Pons (tissue), 1 donor: Measurements from ENCODE around the gene GP5.

Experiments
- DNase-seq: peaks from one replicate; pipeline ENCODE4 v3.0.0-alpha.2; 2016; ENCODE audit warnings: low spot score

Gene GP5

DNA sequence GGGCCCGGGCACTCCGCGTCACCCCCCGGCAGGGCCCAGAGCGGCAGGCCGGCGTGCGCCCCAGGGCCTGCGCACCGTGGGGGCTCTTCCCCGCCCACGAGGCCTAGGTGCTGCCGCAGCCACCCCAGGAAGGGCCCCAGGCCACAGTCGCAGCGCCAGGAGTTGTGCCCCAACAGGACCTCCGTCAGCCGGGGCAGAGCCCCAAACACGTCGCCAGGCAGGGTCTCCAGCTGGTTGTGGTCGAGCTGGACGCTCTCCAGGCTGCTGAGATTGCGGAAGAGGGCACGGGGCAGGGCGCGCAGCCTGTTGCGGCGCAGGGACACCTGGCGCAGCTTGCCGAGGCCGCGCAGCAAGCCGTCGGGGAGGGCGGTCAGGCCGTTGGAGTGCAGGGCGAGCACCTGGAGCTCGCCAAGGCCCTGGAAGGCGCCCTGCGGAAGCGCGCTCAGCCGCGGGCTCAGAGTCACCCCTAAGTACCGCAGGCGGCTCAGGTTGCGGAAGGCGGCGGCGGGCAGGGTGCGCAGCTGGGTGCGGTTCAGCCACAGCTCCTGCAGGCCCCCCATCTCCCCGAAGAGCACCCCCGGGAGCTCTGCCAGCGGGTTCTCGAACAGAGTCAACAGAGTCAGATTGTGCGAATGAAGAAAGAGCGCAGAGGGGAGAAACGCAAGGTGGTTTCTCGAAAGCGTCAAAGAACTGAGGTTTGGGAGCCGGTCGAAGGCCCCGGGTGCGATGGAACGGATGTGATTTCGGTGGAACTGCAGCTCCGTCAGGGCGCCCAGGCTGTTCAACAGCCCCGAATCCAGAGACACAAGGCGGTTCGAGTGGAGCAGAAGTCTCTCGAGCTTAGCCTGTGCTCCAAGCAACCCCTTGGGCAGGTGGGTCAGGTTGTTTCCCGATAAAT, 2.0 kb downstream of the GP5 start:
- DNase-seq = no peak

DNA sequence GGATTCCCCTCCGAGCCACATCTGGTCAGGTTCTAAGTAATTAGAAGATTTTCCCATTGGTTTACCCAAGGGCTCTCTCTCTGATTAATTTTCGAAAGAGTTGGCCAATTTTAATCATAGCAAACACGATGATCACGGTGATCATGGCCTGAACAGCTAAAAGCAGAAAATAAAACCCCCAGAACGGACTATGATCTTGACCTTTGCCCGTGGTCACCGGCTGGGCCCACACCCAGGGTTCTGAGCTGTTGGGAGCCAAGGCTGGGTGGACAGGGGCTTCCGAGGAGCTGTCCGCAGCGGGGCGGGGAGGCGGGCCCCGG, 2.6 kb downstream of the GP5 start:
- DNase-seq = no peak

DNA sequence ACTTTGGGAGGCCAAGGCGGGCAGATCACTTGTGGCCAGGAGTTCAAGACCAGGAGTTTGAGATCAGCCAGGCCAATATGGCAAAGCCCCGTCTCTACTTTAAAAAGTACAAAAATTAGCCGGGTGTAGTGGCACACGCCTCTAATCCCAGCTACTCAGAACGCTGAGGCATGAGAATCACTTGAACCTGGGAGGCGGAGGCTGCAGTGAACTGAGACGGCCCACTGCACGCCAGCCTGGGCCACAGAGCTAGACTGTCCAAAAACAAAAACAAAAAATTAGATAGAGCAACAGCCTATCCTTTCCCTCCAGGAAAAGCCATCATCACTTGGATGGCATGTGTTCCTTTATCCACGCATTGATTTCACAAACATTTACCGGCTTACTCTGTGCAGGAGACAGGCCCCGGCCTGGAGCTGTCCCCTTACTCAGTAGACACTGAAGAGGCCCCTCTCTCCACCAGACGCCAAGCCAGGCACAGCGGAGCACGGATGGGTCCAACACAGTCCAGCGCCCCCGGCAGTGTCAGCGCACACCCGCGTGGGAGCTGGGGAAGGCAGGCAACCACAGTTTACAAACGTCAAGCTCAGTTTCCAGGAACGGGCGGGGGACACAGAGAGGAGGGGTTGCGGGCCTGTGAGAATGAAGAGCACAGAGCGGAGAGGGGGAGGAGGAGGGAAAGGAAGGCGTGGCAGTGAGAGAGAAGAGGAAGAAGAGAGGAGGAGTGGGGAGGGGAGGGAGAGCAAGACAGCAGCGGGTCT, 3.1 kb downstream of the GP5 start:
- DNase-seq = no peak

DNA sequence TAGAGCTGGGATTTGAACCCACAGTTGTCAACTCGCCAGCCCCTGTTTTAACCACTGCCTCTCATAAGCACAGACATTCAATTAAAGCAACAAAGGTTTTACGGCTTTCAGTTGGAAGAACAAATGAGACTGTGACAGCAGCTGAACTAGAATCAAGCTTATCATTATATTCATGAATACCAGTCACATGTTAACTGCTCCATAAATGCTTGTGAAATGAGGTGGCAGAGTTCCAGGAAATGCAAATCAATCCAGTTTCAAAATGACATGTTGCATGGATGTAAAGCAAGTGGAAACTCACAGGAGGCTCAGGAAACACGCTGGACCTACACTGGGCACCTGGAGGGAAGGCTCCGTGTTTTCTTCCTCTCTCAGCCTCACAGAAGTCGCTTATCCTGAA, 3.9 kb downstream of the GP5 start:
- DNase-seq = no peak

DNA sequence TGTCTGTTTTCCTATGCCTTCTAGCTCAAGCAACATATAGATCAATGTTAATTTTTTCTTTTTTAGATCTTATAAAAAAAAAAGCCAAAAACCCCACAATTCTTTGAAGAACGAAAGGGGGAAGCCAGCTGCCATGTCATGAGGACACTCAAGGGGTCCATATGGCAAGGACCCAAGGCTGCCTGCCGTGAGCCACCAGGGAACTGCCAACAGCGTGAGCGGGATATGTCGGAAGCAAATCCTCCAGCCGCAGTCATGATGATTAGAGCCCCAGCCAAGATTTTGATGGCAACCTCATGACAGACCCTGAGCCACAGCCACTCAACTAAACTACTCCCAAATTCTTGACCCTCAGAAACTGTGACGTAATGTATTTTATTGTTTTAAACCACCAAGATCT, 6.5 kb downstream of the GP5 start:
- no peak for DNase-seq

DNA sequence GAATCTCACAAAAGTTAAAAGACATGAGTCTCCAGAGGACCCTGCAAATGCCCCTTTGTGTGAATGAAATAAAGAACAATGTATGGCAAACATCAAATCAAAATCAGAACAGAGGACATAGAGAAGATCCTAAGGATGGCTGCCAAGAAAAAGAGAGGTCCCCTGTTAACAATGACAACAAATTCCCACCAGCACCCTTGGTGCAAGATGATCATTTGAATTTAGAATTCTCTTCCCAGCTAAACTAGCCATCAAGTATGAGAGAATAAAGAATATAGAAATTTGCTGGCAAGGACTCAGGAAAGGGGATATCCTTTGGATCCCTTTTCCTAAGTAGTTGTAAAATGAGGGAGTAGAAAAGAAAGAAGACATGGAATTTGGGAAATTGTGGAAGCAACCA, 8.2 kb downstream of the GP5 start:
- DNase-seq = no peak

DNA sequence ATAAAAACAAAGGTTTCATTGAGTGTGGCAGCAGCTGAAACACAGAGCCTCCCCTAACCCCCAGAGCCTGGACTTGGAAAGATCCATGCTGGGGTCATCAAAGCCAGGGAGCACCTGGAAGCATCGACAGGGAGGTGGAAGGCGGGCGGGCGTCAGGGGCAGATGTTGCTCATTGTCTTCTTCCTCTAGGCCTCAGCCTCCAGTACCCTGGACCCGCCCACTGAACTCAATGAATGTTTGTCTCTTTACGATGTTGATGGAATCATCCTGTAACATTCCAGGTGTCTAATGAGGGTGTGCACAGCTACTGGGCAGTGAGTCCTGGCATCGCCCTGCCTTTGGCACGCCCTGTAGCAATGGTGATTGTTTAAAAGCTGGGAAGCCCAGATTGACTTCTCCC, 9.8 kb downstream of the GP5 start:
- DNase-seq = no peak

DNA sequence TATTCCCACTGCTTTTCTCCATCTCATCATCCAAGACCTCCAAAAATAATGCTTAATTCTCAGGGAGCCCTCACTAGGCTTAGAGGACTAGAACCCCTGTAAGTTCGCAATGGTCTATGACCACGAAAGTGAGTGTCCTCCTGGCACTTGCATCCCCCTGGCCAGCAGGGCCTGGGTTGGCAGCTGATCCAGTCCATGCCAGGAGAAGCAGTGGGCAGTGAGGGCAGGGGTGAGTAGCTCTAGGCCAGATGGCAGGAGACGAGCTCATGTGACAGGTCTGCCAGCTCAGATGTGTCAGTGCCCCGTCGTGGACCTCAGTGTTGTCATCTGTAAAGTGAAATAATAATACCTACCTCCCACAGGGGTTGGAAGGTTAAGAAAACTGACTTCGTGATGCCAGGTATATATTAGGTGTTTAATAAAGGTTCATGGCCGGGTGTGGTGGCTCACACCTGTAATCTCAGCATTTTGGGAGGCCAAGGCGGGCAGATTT, 11.1 kb downstream of the GP5 start:
- no peak for DNase-seq

DNA sequence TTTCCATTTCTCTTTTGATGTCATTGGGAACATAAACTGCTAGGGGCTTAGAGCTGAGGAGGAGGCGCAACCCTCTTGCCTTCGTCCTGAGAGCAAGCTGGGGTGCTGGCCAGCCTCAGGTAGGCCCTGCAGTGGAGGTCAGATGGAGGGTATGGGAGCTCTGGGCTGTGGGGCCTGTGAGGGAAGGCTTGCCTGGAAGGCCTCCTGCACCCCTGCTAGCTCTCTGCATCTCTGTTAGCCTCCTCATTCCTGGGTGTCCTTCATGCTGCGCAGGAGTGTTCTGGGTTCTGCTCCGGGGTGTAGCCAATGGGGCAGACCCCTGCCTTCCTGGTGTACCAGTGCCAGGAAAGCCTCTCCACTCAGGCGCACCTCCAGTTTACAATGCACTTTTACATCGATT, 11.8 kb downstream of the GP5 start:
- no peak for DNase-seq

DNA sequence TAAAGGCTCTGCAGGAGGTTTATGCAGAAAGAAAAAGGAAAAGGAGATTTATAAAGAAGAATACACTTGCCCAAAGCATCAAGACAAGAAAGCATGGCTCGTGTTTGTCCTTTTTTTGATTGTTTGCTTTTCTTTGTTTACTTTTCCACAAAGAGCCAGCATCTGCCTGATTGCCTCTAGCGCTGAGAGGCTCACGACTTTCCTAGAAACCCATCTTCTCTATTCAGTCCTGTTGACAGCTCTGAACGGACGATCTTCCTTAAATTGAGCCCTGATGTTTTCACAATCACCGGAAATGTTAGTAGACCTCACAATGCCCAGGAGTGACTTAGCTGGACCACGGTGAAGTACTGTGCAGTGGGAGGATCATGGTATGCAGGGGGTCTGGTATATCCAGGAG, 12.4 kb downstream of the GP5 start:
- DNase-seq = no peak

DNA sequence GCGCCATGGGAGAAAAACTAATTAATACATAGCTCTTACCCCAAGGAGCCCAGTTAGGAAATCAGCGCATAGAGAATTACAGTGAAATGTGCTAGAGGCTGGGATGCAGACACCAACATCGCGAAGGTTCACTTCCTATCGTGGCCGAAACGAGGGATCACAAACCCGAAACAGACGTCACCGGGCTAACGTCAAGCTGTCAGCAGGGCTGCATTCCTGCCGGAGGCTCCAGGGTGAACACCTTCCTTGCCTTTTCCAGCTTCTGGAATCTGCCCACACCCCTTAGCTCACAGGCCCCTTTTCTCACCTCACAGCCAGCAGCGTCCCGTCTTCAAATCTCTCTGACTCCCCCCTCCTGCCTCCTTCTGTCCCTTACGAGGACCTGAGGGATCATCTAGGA, 13.0 kb downstream of the GP5 start:
- DNase-seq = no peak

DNA sequence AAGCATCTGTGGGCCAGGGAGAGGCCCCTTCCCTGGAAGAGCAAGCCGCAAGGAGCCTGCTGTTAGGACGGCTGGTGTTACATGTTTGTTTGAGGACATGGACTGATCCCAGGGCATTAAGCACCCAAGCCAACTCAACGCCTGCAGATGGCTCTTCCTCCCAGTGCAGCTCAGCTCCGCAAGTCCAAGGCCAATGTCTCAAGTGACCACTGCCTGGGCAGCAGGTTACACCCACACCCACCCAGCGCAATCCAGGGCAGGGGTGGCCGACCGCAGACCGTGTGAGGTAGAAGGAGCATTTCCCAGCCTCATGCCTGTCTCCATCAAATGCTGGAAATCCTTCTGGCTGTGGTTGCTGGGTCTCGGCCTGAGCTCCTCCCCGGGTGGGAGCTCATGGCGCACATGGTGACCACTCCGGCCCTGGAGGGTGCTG, 14.5 kb downstream of the GP5 start:
- no peak for DNase-seq

DNA sequence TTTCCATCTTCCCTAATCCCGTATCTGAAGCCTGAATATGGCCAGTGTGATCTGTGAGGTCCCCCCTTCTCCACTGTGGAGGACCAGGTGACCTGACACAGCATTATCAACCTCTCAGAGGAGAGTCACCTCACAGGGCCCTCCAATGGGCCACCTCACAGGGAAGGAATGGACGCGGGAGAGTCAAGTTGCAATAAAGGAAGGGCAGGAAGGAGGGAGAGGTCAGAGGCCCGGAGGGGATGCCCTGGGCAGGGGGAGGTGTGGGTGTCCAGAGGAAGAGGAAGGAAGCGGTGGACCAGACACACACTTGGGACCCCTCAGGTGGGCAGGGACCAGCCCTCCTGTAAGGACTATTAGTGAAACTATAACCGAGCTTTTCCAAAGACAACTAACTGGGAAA, 14.9 kb downstream of the GP5 start:
- DNase-seq = no peak

DNA sequence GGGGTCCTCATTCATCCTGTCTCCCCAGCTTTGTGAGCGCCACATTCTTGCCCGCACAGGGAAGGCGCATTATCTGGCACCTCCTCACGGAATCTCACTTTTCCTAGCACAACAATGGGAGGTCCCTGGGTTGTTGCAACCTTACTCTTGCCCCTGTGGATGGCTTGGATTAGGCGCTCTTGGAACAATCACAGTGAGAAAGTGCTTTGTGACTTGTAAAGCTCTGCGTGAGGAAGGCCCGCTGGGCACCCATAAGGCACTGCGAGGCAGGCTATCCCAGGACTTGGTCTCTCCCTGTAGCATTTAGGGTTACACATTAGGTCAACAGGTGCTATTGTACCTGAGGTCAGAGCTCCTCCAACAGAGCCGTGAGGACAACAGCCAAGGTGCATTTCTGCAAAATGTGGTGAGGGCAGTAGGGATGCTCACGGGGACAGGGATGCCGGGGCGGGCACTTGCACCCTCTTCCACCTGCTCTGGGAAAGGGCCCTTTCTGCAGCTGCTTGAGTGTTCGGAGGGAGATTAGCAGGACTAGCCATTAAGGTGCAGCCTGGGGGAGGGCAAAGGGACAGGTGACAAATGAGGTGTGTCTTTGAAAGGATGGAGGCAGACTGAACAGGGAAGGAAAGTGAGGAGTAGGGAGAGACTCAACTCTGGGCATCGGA, 15.7 kb downstream of the GP5 start:
- DNase-seq = no peak

DNA sequence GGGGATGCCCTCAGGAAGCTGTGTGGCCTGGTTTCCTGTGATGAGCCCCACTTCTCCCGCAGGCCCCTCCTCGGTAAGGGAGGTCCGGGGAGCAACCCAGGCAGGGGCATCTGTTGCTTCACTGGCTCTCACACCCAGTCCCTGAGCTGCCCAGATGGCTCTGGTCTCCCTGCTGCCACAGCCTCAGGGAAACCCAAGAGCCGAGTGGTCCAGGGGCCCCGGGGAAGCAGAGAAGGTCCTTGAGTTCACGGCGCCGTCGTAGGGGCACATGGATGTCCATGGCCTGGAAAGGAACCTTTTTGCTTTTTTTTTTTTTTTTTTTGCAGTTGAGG, 16.2 kb downstream of the GP5 start:
- no peak for DNase-seq

DNA sequence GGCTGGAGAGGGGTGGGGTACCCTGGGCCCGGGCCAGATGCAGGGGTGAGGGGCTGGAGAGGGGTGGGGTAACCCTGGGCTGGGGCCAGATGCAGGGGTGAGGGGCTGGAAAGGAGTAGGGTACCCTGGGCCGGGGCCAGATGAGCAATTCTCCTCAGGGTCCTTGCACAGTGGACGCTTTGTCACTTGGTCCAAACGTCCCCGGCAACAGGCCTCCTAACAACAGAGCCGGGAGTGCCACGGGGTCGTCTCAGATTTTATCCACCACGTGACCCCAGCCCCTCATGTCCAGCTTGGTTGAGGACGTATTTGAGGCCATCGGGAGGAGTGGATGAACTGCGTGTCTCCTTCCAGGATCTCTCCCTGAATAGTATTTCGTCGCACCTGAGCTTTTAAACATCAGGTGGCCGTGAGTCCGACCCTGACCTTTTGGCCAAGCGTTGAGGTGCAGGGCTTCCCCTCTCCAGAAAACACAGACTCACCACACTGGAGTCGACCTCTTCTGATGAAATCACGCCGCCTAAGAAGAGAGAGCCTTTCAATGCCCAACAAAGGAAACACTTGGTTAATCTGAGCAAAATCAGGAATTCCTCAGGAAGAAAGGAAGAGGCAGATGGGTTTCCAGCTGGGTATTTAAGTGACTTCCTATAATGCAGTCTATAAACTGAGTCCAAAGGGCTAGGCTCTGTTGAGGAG, 16.7 kb downstream of the GP5 start:
- no peak for DNase-seq

DNA sequence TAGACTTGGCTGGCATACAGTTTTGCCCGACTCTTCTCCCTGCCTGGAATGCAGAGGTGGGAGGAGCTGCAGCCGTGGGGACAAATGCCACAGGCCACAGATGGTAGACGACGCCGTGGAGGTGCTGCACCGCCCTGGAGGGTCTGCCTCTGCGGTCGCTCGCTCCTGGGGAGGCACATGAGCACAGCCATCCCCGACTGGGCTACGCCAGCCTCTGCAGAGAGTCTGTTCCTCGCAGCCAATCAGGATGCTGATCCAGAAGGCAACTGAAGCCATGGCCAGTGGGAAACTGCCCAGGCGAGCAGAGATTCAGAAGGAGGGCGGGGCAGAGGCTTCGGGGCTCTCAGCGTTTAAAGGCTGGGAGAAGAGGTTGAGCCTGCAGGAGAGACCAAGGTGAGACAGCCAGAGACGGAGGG, 17.6 kb downstream of the GP5 start:
- peak; percentile 43 for DNase-seq

DNA sequence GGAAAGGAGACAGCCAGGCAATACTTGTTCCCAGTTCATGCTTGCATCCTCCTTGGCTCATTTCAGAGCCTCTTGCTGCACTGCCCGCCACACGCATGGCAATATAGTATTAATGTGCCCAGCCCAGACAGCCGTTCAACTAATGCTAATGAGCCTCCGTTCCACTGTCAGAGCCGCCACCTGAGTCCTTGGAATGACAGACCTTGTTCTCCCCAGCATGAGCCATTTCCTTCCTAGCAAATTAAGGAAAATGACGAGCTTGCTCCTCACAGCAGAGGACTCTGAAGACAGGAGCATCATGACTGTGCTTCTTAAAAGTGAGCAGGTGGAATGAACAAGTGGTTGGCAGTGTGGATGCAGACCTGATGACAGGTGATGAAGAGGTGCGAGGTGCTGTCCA, 18.7 kb downstream of the GP5 start:
- DNase-seq = no peak

DNA sequence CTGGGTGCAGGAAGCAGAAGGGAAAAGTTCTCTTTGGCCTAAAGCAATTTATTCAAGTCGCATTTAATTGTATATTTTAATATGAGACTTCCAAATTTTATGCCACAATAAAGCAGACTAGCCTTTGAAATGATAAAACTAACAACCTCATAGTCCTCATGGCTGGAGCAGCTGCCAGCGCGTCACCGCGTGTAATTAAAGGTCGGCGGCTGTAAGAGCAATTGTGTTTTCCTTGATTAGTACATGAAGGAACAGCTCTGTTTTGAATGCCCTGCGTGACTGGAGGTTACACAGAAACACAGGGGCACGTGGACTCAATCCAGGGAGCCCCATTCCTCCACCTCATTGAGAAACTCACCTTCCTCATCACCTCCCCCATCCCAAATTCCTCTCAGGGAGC, 19.4 kb downstream of the GP5 start:
- no peak for DNase-seq

DNA sequence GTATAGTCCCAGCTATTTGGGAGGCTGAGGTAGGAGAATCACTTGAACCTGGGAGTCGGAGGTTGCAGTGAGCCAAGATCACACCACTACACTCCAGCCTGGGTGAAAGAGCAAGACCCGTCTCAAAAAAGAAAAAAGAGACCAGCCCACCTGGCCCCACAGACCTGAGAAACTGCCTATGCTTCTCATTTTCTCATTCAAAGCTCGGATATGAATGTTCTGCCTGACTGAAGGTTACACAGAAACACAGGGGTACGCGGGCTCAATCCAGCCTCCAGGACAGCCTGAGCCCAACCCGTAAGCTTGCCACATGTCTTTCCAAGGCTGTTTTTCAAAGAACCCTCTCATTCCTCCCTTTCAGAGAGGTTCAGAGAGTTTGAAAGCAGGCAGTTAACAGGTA, 19.8 kb downstream of the GP5 start:
- no peak for DNase-seq

DNA sequence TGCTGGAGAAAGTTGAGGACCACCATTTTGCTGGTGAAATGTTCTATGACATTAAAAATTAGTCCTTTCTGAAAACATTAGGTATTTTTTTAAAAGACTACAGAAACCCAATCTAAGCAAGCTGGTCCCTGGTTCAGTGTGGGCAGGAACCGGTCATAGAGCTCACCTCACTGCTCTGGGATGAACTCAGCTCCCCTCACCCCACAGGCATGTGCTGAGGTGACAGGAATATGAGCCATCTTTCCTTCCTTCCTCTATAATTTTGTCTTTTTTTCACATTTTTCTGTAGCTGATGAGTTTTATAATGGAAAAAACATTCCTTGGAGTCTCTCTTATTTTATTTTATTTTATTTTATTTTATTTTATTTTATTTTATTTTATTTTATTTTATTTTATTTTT, 21.4 kb downstream of the GP5 start:
- DNase-seq = no peak

DNA sequence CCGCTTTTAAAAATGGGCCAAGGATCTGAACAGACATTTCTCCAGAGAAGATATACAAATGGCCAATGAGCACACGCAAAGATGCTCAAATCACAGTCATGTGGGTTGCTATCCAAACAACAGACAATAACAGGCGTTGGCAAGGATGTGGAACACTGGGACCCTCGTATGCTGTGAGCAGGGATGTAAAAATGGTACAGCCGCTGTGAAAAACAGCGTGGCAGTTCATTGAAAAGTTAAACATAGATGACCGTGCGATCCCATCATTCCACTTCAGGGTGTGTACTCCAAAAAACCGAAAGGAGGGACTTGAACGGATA, 22.9 kb downstream of the GP5 start:
- no peak for DNase-seq
